ENCODE results near the gene PERM1.

The PERM1 gene

DNA sequence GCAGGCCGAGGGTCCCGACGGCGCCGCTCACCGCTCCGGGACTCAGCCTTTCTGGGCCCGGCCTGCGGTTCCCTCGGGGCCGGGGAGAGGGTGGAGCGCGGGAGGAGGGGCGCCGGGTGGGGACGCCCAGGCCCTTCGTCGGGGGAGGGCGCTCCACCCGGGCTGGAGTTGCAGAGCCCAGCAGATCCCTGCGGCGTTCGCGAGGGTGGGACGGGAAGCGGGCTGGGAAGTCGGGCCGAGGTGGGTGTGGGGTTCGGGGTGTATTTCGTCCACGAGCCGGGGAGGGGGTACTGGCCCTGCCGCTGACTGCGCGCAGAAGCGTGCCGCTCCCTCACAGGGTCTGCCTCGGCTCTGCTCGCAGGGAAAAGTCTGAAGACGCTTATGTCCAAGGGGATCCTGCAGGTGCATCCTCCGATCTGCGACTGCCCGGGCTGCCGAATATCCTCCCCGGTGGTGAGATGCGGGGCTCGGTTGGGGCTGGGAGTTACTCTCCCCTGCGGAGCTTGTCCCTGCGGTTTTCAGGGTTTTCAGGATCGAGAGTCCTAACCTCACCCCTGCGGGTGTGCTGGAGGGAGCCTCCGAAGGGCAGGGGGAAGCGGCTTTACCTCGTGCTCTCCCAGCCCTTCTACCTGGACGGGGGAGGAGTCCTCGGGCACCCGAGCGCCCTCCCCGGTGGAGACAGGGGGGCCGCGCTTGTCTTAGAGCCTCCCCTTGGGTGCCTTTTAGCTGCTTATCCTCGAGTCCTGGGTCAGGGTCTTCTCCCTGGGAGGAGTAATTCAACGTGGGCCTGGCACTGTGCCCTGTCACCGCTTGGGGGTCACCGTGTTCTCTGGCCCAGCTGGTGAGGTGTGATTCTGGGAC, 56.1 kb downstream of the PERM1 start:
- CTCF ChIA-PET: no interaction called here
- DNase-seq (ENCODE audit: extremely low spot score): no peak
- POLR2A ChIA-PET: no interaction called here
- TF ChIP-seq, protein P1, sequence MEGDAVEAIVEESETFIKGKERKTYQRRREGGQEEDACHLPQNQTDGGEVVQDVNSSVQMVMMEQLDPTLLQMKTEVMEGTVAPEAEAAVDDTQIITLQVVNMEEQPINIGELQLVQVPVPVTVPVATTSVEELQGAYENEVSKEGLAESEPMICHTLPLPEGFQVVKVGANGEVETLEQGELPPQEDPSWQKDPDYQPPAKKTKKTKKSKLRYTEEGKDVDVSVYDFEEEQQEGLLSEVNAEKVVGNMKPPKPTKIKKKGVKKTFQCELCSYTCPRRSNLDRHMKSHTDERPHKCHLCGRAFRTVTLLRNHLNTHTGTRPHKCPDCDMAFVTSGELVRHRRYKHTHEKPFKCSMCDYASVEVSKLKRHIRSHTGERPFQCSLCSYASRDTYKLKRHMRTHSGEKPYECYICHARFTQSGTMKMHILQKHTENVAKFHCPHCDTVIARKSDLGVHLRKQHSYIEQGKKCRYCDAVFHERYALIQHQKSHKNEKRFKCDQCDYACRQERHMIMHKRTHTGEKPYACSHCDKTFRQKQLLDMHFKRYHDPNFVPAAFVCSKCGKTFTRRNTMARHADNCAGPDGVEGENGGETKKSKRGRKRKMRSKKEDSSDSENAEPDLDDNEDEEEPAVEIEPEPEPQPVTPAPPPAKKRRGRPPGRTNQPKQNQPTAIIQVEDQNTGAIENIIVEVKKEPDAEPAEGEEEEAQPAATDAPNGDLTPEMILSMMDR (IDR thresholded peaks at IDR 0.05; ENCODE audit: control extremely low read depth, extremely low read depth, low read depth, missing control alignments): no peak
